AG10803 (cell line): ENCODE results near the gene ZBTB20.

ENCODE experiments used
- DNase-seq: peaks from one replicate; pipeline ENCODE4 v3.0.0; 2010; ENCODE audit warnings: low read depth
- H3K4me3 ChIP-seq: 2 replicates; pipeline ENCODE4 v1.5.1; 2011; ENCODE audit warnings: mild to moderate bottlenecking, low read length, control low read depth
- CTCF ChIP-seq: conservative IDR thresholded peaks from 2 replicates; pipeline ENCODE4 v1.5.1; 2011; ENCODE audit warnings: mild to moderate bottlenecking, low read length, control low read depth, inconsistent platforms

ZBTB20 gene

GRCh38 chr3:115021061-115021460, 126.0 kb downstream of the ZBTB20 start:
- DNase-seq, result no peak
- TF ChIP-seq CTCF, result no peak
- no peak overlapping the region for H3K4me3 ChIP-seq

- H3K4me3 ChIP-seq, result no peak overlapping the region
- TF ChIP-seq CTCF, result no peak
- DNase-seq, result no peak
These were observed 127.2 kb downstream of the ZBTB20 start for GRCh38 chr3:115019900-115020299.

GRCh38 chr3:115018694-115019093, 128.4 kb downstream of the ZBTB20 start:
- H3K4me3 ChIP-seq, result no peak overlapping the region
- no peak for DNase-seq
- no peak for TF ChIP-seq CTCF

- no peak for TF ChIP-seq CTCF
- DNase-seq, result no peak
These were observed 139.1 kb downstream of the ZBTB20 start for GRCh38 chr3:115007966-115008365.

GRCh38 chr3:115004201-115005140, 142.6 kb downstream of the ZBTB20 start:
- H3K4me3 ChIP-seq, result no peak overlapping the region
- no peak for TF ChIP-seq CTCF
- no peak for DNase-seq

More at GRCh38 chr3:115007966-115008365, 139.1 kb downstream of the ZBTB20 start:
- no peak overlapping the region for H3K4me3 ChIP-seq

GRCh38 chr3:114998971-114999579, 148.0 kb downstream of the ZBTB20 start:
- no peak for TF ChIP-seq CTCF
- DNase-seq, result no peak

More at GRCh38 chr3:114998971-114999579, 148.0 kb downstream of the ZBTB20 start:
- H3K4me3 ChIP-seq, result no peak overlapping the region
